ENCODE measurements around the gene HES2. TPM values are rescaled to one million over a fixed set of nuclear protein-coding genes. Genes with fewer than 3 reads are reported as not detected.
"Not testable (repeated sequence)": the region's sequence is repeated elsewhere in the genome, so short reads cannot be mapped to it uniquely, and the experiment has no call there.

Gene HES2
- total RNA-seq, 2 experiments from 2014 or later, result 0.13 to 0.70 TPM

DNA sequence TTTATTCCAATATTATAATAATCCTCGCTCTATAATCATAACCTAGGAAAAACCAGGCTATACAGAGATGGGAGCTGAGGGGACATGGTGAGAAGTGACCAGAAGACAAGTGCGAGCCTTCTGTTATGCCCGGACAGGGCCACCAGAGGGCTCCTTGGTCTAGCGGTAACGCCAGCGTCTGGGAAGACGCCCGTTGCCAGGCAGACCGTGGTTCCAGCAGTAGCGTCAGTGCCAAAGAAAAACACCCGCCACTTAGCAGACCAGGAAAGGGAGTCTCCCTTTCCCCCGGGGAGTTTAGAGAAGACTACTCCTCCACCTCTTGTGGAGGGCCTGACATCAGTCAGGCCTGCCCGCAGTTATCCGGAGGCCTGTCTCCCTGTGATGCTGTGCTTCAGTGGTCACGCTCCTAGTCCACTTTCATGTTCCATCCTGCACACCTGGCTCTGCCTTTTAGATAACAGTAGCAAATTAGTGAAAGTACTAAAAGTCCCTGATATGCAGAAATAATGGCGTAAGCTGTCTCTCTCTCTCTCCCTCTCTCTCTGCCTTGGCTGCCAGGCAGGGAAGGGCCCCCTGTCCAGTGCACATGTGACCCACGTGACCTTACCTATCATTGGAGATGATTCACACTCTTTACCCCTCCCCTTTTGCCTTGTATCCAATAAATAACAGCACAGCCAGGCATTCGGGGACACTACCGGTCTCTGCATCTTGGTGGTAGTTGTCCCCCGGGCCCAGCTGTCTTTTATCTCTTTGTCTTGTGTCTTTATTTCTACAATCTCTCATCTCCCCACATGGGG is 56.4 kb downstream of the HES2 start:
- H3K4me1 Mint-ChIP-seq, result peaks cover 39% of the 10 kb centered on the region
- CTCF ChIA-PET, result interaction anchor here (0.7 to 3.0 kb wide), 15 partner anchors 15 to 75 kb away, joined by 3 to 12 read pairs (median 5); no protein-coding TSS in a partner anchor
- H3K27me3 Mint-ChIP-seq, H3K27ac Mint-ChIP-seq, H3K4me3 Mint-ChIP-seq, H3K9me3 Mint-ChIP-seq: not testable (repeated sequence)
- peaks cover 15% of the 10 kb centered on the region for H3K36me3 Mint-ChIP-seq (ENCODE audit: low read depth)
- peak; percentile 39 for DNase-seq
- POLR2A ChIA-PET, result interaction anchor here (0.6 to 1.3 kb wide), 2 partner anchors 29 to 32 kb away, joined by 3 to 7 read pairs; partner anchors contain the start of gene ACOT7

Other genes starting within 250 kb of the HES2 start
- under 1 TPM; 0.10 to 0.18 TPM for gene CHD5, start 239.6 kb downstream of the HES2 start, total RNA-seq
- gene RPL22, start 220.3 kb downstream of the HES2 start, total RNA-seq, result 100 to 1,000 TPM; 258 to 298 TPM
- 10 to 100 TPM; 12.4 to 16.4 TPM for gene RNF207, start 213.8 kb downstream of the HES2 start, total RNA-seq
- 10 to 100 TPM; 49.8 to 49.9 TPM for gene ICMT, start 184.0 kb downstream of the HES2 start, total RNA-seq
- gene HES3, start 175.7 kb downstream of the HES2 start, total RNA-seq, result not detected
- 1 to 10 TPM; 3.9 to 4.4 TPM for gene GPR153, start 158.8 kb downstream of the HES2 start, total RNA-seq
- 10 to 100 TPM; 56.8 to 58.6 TPM for gene ACOT7, start 26.2 kb downstream of the HES2 start, total RNA-seq
- under 1 TPM; 0.96 to 0.98 TPM for gene ESPN, start 4.9 kb upstream of the HES2 start, total RNA-seq
- gene TNFRSF25, start 46.3 kb upstream of the HES2 start, total RNA-seq, result 10 to 100 TPM; 82.9 to 85.1 TPM
- gene PLEKHG5, start 71.7 kb upstream of the HES2 start, total RNA-seq, result 1 to 10 TPM; 1.7 to 2.3 TPM
- 10 to 100 TPM; 39.1 to 40.8 TPM for gene NOL9, start 134.6 kb upstream of the HES2 start, total RNA-seq
- gene TAS1R1, start 135.4 kb upstream of the HES2 start, total RNA-seq, result under 1 TPM in 1 of 2 experiments, not detected in 1; 0.08 TPM
- 10 to 100 TPM; 33.2 to 42.3 TPM for gene ZBTB48, start 160.1 kb upstream of the HES2 start, total RNA-seq
- gene KLHL21, start 182.9 kb upstream of the HES2 start, total RNA-seq, result 10 to 100 TPM; 26.7 to 27.0 TPM
- 10 to 100 TPM; 15.4 to 17.2 TPM for gene PHF13, start 193.8 kb upstream of the HES2 start, total RNA-seq
- 10 to 100 TPM; 23.7 to 24.1 TPM for gene THAP3, start 204.9 kb upstream of the HES2 start, total RNA-seq

Measured in activated CD4-positive, alpha-beta memory T cell treated with anti-CD3 and anti-CD28 coated beads, Interleukin-2, amount 10 ng/mL, durations not matched to agents 7 days and 5 days (primary cell).